Panc1 (cell line): ENCODE results near the gene UBE2G2. TPM values are rescaled to one million over a fixed set of nuclear protein-coding genes. Genes with fewer than 3 reads are reported as not detected.

Experiments
- ATAC-seq: fragments of 200-7000 bp; cut with Tn5 transposase; 2 replicates; pipeline ENCODE4 v1.9.1; 2020; ENCODE audit warnings: mild to moderate bottlenecking, moderate library complexity
- BruUV-seq: library from RNA; stranded (reverse); fragments of 400-500 nt; replicated peaks from 2 replicates; lab custom pipeline; 2021; lab: Mats Ljungman, UMichigan
- CTCF ChIA-PET: fragments of 300-600 bp; sonication (Branson Sonifier 250); formaldehyde crosslinking; loops from one replicate; lab custom pipeline; 2022; ENCODE audit warnings: antibody characterized with exemption; lab: Charles Lee
- POLR2A ChIA-PET: fragments of 300-600 bp; sonication (Branson Sonifier 250); formaldehyde crosslinking; loops from one replicate; lab custom pipeline; 2022; ENCODE audit warnings: antibody characterized with exemption; lab: Charles Lee
- DNase-seq: peaks from one replicate; pipeline ENCODE4 v3.0.0-alpha.2; 2010; ENCODE audit warnings: low read depth, low spot score
- H3K27ac ChIP-seq: 2 replicates; pipeline ENCODE4 v1.5.1; 2011; ENCODE audit warnings: mild to moderate bottlenecking, low read length, inconsistent platforms
- H3K27me3 ChIP-seq: fragments of 200-500 bp; sonication (Bioruptor generic); 2 replicates; pipeline ENCODE4 v1.6.0; 2014; ENCODE audit warnings: low read length, inconsistent platforms; ENCODE audit not compliant: control insufficient read depth, insufficient read depth
- H3K36me3 ChIP-seq: fragments of 200-500 bp; sonication (Bioruptor generic); 2 replicates; pipeline ENCODE4 v1.5.1; 2014; ENCODE audit warnings: inconsistent platforms, mild to moderate bottlenecking, low read length, moderate library complexity; ENCODE audit not compliant: control insufficient read depth, insufficient read depth
- H3K4me1 ChIP-seq: 2 replicates; pipeline ENCODE4 v1.5.1; 2011; ENCODE audit warnings: inconsistent platforms, mild to moderate bottlenecking, low read length, moderate library complexity; ENCODE audit not compliant: control insufficient read depth, insufficient read depth
- H3K4me3 ChIP-seq, 2 experiments: 2 replicates each; pipeline ENCODE4 v1.5.1; 2011 to 2012; ENCODE audit warnings: low read depth in 2 of 2, low read length in 2 of 2, mild to moderate bottlenecking in 2 of 2, inconsistent platforms in 1 of 2, moderate library complexity in 1 of 2
- H3K9me3 ChIP-seq: fragments of 200-500 bp; sonication (Bioruptor generic); 2 replicates; pipeline ENCODE4 v1.5.1; 2014; ENCODE audit warnings: low read depth, mild to moderate bottlenecking, inconsistent platforms, low read length, moderate library complexity; ENCODE audit not compliant: control insufficient read depth, insufficient read depth
- CTCF ChIP-seq: fragments of 450-650 bp; IDR thresholded peaks from 2 replicates; pipeline ENCODE4 v1.5.1; 2017; ENCODE audit warnings: mild to moderate bottlenecking
- POLR2AphosphoS5 ChIP-seq: IDR thresholded peaks from 2 replicates; pipeline ENCODE4 v1.6.1; 2012; ENCODE audit warnings: mild to moderate bottlenecking, low read depth, low read length, moderate library complexity
- SIN3A ChIP-seq: IDR thresholded peaks from 2 replicates; pipeline ENCODE4 v1.6.1; 2012; ENCODE audit warnings: low read depth, mild to moderate bottlenecking, low read length, moderate library complexity, borderline replicate concordance; ENCODE audit not compliant: insufficient read depth
- TCF7L2 ChIP-seq: IDR thresholded peaks from 2 replicates; pipeline ENCODE4 v1.6.1; 2011; ENCODE audit warnings: mild to moderate bottlenecking, low read depth, low read length, inconsistent platforms
- in situ Hi-C: cut with HindIII; loops from 2 replicates; pipeline ENCODE4 v1.10.0; 2016; ENCODE audit warnings: low sequenced_read_pairs, low pct_unique_long_range_greater_than_20kb
- intact Hi-C: fragments of 100-400 bp; cut with micrococcal nuclease; formaldehyde crosslinking; loops from one replicate; pipeline ENCODE4 v1.10.0; 2022; ENCODE audit not compliant: unreplicated experiment
- total RNA-seq: library from RNA; stranded (reverse); gene quantifications from one replicate; pipeline ENCODE4 v1.2.1, GENCODE V29; 2021; ENCODE audit not compliant: unreplicated experiment
- TF ChIP-seq, protein P1 (sequence below), 2 experiments: IDR thresholded peaks; 2 replicates each; pipeline ENCODE4 v1.6.1; 2011 to 2012; ENCODE audit warnings: low read depth in 2 of 2, control low read depth in 1 of 2, low read length in 1 of 2, mild to moderate bottlenecking in 1 of 2, moderate library complexity in 1 of 2; ENCODE audit not compliant: insufficient read depth in 1 of 2

Gene UBE2G2
- total RNA-seq, 1 experiment from 2014 or later, result 77.4 TPM

GRCh38 chr21:44800103-44800502 lies 1.5 kb downstream of the UBE2G2 start:
- POLR2A ChIA-PET, result no interaction called here
- no TSS peak for BruUV-seq
- Histone ChIP-seq H3K4me3 (peak overlapping the region; percentile 91 to 93), H3K36me3 (peaks cover 11% of the 10 kb centered on the region), H3K27ac (peak overlapping the region; percentile 89), H3K9me3 (no peaks in the 10 kb centered on the region), H3K27me3 (no peaks in the 10 kb centered on the region), H3K4me1 (peaks cover 16% of the 10 kb centered on the region)
- CTCF ChIA-PET, result interaction anchor here (0.5 to 1.3 kb wide), 3 partner anchors 92 to 132 kb away, joined by 3 to 7 read pairs (median 5); no protein-coding TSS in a partner anchor
- in situ Hi-C loops, result no loop called here
- DNase-seq (no peak), ATAC-seq (peak; percentile 62)
- TF ChIP-seq SIN3A (no peak), POLR2AphosphoS5 (no peak), CTCF (peak; percentile 70), TCF7L2 (no peak)
- TF ChIP-seq, protein P1, sequence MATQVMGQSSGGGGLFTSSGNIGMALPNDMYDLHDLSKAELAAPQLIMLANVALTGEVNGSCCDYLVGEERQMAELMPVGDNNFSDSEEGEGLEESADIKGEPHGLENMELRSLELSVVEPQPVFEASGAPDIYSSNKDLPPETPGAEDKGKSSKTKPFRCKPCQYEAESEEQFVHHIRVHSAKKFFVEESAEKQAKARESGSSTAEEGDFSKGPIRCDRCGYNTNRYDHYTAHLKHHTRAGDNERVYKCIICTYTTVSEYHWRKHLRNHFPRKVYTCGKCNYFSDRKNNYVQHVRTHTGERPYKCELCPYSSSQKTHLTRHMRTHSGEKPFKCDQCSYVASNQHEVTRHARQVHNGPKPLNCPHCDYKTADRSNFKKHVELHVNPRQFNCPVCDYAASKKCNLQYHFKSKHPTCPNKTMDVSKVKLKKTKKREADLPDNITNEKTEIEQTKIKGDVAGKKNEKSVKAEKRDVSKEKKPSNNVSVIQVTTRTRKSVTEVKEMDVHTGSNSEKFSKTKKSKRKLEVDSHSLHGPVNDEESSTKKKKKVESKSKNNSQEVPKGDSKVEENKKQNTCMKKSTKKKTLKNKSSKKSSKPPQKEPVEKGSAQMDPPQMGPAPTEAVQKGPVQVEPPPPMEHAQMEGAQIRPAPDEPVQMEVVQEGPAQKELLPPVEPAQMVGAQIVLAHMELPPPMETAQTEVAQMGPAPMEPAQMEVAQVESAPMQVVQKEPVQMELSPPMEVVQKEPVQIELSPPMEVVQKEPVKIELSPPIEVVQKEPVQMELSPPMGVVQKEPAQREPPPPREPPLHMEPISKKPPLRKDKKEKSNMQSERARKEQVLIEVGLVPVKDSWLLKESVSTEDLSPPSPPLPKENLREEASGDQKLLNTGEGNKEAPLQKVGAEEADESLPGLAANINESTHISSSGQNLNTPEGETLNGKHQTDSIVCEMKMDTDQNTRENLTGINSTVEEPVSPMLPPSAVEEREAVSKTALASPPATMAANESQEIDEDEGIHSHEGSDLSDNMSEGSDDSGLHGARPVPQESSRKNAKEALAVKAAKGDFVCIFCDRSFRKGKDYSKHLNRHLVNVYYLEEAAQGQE (IDR thresholded peaks at IDR 0.05; ENCODE audit: insufficient read depth in 1 of 2, low read depth in 2 of 2, low read length in 1 of 2), result no peak
- intact Hi-C loops, result loop anchor here (2.0 kb wide), 1 partner anchor 75 kb away; no protein-coding TSS in a partner anchor

GRCh38 chr21:44799646-44800045 lies 2.0 kb downstream of the UBE2G2 start:
- Histone ChIP-seq H3K4me3 (peak overlapping the region; percentile 91 to 93; a peak in 2 of 4 replicates), H3K4me1 (peaks cover 16% of the 10 kb centered on the region), H3K27me3 (no peaks in the 10 kb centered on the region), H3K27ac (peak overlapping the region; percentile 44; the same call in 1 of the 2 replicates), H3K9me3 (no peaks in the 10 kb centered on the region), H3K36me3 (peaks cover 11% of the 10 kb centered on the region)
- no peak for DNase-seq
- in situ Hi-C loops (no loop called here), intact Hi-C loops (loop anchor here (2.0 kb wide), 1 partner anchor 75 kb away; no protein-coding TSS in a partner anchor)
- no TSS peak for BruUV-seq
- ATAC-seq, result no peak
- POLR2A ChIA-PET, result interaction anchor here (0.5 kb wide), 2 partner anchors 113 to 128 kb away, joined by 3 read pairs; no protein-coding TSS in a partner anchor
- no peak for TF ChIP-seq TCF7L2
- no peak for TF ChIP-seq POLR2AphosphoS5
- TF ChIP-seq, protein P1 (IDR thresholded peaks at IDR 0.05; ENCODE audit: insufficient read depth in 1 of 2, low read depth in 2 of 2, low read length in 1 of 2), result no peak
- TF ChIP-seq CTCF, result no peak
- CTCF ChIA-PET, result interaction anchor here (1.3 kb wide), 1 partner anchor 127 kb away, joined by 3 read pairs; no protein-coding TSS in a partner anchor
